HG03520 (cell line): ENCODE results near the gene BAG1.

Source experiments
- ATAC-seq: cut with Tn5 transposase; IDR thresholded peaks from one replicate; pipeline ENCODE4 v1.9.1; 2021; ENCODE audit warnings: mild to moderate bottlenecking, moderate library complexity; ENCODE audit not compliant: unreplicated experiment

Gene BAG1

DNA sequence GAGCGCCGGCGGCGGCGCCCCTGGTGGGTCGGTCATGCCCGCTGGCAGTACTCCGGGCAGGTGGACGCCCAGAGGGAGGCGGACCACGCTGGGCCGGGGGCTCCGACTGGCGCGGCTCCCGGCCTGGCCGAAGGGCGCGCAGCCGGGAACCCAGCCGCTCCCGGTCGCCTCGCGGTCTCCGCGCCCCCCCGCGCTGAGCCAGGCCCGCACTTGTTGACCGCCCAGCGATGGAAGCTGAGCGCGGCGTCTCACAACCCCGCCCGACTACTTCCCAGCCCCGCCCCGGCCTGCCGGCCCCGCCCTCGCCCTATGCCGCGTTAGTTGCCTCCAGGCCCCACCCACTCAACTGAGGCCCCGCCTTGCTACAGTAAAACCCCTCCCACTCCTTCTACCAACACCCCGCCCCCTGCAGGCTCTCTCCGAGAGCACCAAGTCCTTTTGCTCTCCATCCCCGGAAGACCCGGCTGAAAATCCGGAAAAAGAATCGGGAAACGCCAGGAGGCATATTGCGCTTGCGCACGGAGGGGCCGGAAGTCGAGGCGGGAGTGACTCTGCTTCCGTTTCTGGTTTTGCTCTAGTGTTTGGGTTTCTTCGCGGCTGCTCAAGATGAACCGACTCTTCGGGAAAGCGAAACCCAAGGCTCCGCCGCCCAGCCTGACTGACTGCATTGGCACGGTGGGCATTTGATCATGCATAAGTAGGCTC lies at the start of gene BAG1, which contains the start of gene CHMP5:
Gene BAG1, minus strand, starts transcription at position 236 of the 705 bp plus-strand sequence.
Gene CHMP5, plus strand, starts transcription at position 577 of the 705 bp plus-strand sequence. Its CDS starts 30 bp downstream, at position 607.
- ATAC-seq: peak; percentile 79

DNA sequence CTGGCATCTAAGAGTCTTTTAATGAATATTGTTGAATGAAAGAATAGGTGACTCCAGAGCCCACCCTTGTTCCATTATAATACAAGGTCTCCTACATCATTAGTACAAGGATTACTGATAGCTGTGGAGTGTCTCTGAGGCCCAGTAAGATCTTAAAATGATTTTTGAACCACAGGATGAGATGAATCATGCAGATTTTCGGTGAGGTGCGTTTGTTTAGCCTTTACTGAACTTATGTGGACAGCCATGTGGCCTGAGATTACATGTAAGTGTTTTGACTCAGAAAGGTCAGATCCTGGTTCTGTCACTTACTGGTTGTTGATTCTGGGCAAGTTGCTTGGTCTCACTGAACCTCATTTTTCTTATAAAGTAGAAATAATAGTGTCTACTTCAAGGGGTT lies 47.4 kb upstream of the BAG1 start:
- no peak for ATAC-seq

DNA sequence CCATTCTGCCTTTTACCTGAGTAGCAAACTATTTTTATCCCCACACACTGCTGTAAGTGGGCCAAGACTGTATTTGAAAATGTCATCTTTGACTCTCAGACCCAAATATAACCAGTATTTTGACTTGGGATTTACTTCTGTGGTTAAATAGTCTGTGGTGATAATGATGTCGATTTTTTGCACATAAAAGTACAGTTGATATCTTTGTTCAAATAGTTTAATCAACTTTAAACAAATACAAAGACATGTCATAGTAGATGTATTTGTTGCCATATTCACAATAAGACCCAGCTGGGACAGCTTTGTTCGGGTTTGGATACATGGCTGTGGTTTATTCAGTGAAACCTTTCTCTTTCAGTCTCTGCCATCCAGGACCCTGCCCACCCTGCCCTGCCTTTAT lies 46.2 kb upstream of the BAG1 start:
- no peak for ATAC-seq

GRCh38 chr9:33309903-33310302 lies 45.4 kb upstream of the BAG1 start:
- ATAC-seq: no peak

DNA sequence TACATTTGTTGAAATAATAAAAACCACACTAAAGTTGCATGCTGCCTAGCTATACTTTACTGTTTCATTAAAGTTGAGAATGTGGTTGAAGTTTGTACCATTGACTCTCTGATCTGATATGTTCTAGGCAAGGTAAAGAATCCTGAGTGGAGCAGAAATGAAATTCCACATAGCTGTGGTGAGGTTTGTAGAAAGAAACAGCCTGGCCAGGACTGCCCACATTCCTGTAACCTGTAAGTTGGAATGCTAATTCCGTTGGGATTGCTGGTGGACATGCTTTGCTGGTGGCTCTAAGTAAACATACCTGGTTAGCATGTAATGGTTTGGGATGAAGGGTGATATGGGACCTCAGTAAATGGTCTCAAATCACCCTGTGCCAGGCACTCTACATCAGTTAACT lies 42.6 kb upstream of the BAG1 start:
- no peak for ATAC-seq

DNA sequence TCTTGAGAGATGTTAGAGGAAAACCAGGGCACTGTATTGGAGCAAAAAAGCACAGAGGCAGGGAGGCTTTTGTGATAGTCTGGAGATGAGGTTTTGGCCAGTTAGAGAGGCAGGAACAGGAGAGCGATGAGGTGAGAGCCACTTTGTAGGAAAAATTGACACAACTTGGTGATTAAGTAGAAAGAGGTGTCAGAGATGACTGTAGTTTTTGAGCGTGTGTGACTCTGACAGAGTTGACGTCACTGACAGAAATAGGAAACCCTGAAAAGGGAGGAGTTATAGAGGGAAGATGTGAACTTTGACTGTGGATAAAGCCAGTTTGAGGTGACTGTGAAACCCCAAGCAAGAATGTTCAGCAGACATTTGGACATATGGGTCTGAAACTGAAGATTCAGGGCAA lies 41.5 kb upstream of the BAG1 start:
- ATAC-seq: no peak

GRCh38 chr9:33304362-33304761 lies 39.9 kb upstream of the BAG1 start:
- no peak for ATAC-seq

GRCh38 chr9:33300546-33300945 lies 36.0 kb upstream of the BAG1 start:
- no peak for ATAC-seq

DNA sequence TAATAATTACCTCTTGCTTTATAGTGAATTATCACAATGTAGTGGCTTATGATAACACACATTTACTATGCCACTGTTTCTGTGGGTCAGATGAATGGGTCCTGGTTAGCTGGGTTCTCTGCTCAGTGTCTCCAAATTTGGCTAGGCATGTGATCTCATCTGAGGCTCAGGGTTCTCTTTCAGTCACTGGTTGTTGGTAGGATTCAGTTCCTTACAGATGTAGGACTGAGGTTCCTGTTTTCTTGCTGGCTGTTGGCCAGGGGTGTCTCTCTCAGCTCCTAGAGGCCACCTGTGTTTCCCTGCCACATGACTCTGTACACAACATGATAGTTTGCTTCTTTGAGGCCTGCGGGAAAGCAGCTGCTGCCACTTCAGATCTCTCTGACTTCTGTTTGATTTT lies 32.9 kb upstream of the BAG1 start:
- peak; percentile 91 for ATAC-seq

GRCh38 chr9:33295571-33295970 lies 31.1 kb upstream of the BAG1 start:
- peak; percentile 25 for ATAC-seq

DNA sequence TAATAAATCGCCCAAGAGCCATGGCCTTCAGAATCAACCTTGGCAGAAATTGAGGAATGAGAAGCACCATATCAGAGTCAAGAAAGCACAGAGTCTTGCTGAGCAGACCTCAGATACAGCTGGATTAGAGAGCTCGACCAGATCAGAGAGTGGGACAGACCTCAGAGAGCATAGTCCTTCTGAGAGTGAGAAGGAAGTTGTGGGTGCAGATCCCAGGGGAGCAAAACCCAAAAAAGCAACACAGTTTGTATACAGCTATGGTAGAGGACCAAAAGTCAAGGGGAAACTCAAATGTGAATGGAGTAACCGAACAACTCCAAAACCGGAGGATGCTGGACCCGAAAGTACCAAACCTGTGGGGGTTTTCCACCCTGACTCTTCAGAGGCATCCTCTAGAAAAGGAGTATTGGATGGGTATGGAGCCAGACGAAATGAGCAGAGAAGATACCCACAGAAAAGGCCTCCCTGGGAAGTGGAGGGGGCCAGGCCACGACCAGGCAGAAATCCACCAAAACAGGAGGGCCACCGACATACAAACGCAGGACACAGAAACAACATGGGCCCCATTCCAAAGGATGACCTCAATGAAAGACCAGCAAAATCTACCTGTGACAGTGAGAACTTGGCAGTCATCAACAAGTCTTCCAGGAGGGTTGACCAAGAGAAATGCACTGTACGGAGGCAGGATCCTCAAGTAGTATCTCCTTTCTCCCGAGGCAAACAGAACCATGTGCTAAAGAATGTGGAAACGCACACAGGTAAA lies 30.3 kb upstream of the BAG1 start:
- no peak for ATAC-seq

DNA sequence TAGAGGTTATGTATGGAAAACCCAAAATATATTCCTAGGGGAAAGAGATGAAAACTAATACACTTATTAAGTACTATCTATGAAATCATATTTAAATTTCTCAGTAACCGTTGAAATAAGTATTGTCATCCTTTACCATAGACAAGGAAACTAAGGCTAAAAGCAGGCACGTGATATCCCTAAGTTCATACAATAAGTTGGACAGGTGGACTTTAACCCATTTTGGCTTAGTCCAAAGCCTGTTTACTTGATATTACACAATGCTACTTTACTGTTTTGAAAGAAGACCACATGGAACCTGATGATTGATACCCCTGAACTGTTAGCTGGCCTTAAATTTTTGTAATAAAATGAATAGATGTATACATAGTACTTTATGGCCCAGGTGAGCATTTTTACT lies 29.3 kb upstream of the BAG1 start:
- ATAC-seq: no peak

DNA sequence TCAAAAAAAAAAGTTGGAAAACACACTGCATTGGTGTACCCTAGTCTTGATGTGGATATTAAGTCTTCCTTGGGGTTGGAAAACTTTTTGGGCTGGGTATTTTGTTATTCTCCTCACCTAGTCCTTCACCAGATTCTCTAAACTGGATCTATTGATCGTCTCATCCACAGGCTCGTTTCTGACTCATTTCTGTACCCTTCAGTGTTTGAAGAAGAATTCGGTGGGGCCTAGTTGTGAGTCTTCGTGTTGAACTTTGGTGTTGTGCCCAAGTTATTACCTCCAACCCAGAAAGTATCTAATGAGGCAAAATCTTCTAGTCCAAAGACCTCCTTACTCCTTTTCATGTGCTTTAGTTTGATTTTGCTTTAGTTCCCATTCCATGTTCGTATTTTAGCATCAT lies 27.4 kb upstream of the BAG1 start:
- ATAC-seq: no peak

GRCh38 chr9:33291031-33291397 lies 26.5 kb upstream of the BAG1 start:
- ATAC-seq: no peak

GRCh38 chr9:33290247-33291030 lies 25.9 kb upstream of the BAG1 start, which contains the start of gene NFX1:
Gene NFX1, plus strand, starts transcription at chr9:33290516. Its CDS starts 57 bp downstream, at chr9:33290573.
- peak; percentile 82 for ATAC-seq

GRCh38 chr9:33289936-33290246 lies 25.4 kb upstream of the BAG1 start:
- ATAC-seq: no peak

GRCh38 chr9:33289496-33289895 lies 25.0 kb upstream of the BAG1 start:
- no peak for ATAC-seq

DNA sequence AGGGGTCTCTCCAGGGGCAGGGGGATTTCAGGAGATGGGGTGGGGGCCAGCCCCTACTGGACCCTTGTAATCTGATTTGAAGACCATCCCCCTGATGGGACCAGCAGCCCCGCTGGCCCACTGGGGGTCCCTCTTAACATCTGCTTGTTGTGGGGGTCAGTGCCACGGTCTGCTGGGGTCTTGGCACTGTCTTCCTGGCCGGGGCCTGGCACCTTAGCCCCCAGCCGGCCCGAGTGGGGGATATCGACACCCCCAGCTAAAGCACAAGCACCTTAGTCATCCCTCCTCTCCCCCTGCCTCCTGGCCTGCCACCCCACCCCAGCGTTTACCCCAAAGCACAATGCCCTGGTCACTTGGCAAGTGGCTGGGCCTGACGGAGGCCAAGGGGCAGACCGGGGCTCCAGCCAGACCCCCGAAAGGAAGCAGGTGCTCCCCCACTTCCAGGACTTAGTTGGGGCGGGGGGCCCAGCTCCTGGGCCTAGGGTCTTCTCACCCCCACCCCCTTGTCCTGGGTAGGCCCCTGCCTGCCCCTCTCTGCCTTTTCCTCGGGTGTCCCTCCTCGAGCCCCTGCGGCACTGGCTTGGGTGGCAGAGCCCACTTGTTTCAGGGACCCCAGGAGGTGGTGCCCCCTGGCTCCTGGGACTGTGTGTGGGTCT lies 24.4 kb upstream of the BAG1 start:
- ATAC-seq: no peak

- ATAC-seq: no peak
Observed at GRCh38 chr9:33288235-33288634, 23.7 kb upstream of the BAG1 start.

DNA sequence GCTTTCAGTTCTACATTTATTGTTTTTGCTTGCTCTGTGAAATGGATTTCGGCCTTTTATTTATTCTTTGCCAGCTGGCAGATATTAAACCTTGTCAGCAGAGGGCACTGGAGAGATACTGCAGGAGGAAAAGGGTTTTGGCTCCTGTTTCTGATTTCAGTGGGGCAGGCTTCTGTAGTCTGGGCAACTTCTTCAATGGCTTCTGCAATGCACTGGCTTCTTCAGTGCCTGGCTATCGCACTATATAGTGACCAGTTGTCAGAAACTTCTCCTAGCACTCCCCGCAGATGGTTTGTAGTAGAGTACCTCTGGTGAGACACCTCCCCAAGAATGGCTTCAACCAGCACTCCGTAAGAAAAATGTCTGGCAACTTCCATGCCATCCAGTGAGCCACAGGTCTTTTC lies 22.6 kb upstream of the BAG1 start:
- ATAC-seq: no peak

DNA sequence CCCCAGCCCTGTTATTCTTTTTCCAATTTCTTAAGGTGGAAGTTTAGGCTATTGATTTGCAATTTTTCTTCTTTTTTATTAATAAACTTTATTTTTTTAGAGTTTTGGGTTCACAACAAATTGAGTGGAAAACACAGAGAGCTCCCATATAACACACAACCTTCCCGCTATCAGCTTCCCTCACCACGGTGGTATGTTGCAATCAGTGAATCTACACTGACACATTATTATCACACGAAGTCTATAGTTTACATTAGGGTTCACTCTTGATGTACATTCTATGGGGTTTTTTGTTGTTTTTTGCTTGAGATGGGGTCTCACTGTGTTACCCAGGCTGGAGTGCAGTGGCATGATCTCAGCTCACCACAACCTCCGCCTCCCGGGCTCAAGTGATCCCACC lies 21.0 kb upstream of the BAG1 start:
- ATAC-seq: no peak
